ENCODE measurements around the gene SOCS2.
A peak's percentile ranks its signal among the peaks of the same experiment; 100 is the strongest.

Gene SOCS2

DNA sequence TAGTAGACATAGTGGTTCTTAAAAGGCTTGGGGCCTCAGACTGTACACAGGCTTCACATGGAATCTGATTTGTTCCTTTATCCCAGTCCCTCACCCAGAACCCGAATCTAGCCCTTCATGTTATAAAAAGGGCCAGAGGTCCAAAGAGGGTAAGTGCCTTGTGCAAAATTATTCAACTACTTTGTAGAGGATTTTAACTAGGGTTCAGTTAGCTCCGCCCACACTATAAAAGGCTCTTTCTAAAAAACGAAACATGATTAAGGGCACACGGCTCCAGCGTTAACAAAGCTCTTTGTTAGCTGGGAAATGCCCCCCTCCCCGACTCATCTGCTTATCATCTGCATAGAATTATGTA is 3.2 kb upstream of the SOCS2 start:
- TF ChIP-seq, protein P1, sequence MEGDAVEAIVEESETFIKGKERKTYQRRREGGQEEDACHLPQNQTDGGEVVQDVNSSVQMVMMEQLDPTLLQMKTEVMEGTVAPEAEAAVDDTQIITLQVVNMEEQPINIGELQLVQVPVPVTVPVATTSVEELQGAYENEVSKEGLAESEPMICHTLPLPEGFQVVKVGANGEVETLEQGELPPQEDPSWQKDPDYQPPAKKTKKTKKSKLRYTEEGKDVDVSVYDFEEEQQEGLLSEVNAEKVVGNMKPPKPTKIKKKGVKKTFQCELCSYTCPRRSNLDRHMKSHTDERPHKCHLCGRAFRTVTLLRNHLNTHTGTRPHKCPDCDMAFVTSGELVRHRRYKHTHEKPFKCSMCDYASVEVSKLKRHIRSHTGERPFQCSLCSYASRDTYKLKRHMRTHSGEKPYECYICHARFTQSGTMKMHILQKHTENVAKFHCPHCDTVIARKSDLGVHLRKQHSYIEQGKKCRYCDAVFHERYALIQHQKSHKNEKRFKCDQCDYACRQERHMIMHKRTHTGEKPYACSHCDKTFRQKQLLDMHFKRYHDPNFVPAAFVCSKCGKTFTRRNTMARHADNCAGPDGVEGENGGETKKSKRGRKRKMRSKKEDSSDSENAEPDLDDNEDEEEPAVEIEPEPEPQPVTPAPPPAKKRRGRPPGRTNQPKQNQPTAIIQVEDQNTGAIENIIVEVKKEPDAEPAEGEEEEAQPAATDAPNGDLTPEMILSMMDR (IDR thresholded peaks at IDR 0.05; ENCODE audit: low read length, missing control alignments) = no peak
- peak overlapping the region; percentile 71 for H3K4me3 ChIP-seq (replicated peaks; ENCODE audit: low read depth, low read length)
- DNase-seq (ENCODE audit: low read depth) = peak; percentile 13

DNA sequence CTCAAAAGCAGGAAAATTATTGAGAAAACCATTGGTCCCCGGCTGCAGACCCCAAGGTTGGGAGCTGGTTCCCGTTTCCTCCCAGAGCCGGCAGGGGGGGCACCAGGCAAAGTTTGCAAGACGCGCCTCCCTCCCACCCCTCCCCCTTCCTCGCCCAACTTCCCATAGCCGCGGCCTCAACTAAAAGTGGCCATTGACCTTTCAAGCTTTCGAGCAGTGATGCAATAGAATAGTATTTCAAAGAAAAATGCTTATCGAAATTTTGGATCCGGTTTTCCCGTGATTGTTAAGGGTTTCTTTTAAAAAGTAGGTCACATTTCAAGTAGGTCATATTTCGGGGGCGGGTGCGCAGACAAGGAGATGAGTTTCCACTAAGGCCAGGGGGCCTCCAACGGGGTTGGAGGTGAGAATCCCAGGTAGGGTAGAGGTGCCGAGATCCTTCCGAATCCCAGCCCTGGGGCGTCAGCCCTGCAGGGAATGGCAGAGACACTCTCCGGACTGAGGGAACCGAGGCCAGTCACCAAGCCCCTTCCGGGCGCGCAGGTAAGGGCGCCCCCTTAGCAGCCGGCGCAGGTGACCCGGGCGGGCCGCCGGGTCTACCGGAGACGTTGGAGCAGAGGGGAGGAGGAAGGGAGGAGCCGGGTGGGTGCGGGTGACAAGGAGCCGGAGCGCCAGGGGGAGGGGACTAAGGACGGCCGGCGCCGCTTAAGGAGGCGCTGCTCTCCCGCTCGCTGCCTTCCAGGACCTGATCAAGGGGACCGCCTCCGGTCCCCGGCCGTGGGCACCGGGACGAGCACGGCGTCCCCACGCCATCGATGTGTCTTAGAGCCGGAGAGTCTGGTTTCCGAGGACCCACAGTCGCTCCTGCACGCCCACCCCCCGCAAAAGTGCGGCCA is 2.6 kb upstream of the SOCS2 start:
- TF ChIP-seq, protein P1 (IDR thresholded peaks at IDR 0.05; ENCODE audit: low read length, missing control alignments) = peak; percentile 73
- DNase-seq (ENCODE audit: low read depth) = peak; percentile 89
- H3K4me3 ChIP-seq (replicated peaks; ENCODE audit: low read depth, low read length) = peak overlapping the region; percentile 71

DNA sequence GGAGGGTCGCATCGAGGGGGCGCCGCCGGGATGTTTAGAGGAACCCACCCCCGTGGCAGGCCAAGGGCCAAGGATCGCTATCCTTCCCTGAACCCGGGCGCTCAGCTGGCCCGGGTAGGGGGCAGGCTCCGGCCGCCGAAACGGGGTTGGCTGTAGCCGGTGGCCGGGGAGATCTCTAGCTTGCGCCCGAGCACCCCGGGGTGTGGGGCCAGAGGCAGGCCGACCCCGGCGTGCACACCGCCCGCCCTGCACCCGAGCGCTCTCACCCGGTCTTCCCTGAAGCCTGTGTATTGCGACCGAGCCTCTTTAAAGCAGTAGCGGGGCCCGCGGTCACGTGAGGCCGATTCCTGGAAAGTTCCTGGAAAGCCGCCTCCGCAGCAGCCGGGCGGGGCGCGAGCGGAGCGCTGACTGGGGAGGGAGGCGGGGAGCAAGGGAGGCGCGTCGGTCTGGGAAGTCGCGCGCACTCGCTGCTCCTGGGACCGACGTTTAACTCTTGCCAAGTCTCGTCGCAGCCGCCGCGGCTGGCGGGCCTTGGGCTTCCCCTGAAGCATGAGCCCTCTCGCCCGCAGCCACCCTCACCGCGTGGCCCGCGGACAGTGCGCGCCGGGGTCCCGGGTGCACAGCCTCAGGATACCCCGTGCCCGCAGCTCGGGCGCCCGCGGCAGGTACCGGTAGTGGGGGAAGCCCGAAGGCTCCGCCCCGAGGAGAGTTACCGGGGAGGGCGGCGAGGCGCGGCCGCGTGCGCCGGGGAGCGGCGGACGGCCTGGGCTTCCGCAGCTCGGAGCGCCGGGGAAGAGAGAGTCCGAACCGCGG is 1.7 kb upstream of the SOCS2 start:
- peak overlapping the region; percentile 71 for H3K4me3 ChIP-seq (replicated peaks; ENCODE audit: low read depth, low read length)
- peak; percentile 94 for DNase-seq (ENCODE audit: low read depth)
- TF ChIP-seq, protein P1 (IDR thresholded peaks at IDR 0.05; ENCODE audit: low read length, missing control alignments) = no peak

DNA sequence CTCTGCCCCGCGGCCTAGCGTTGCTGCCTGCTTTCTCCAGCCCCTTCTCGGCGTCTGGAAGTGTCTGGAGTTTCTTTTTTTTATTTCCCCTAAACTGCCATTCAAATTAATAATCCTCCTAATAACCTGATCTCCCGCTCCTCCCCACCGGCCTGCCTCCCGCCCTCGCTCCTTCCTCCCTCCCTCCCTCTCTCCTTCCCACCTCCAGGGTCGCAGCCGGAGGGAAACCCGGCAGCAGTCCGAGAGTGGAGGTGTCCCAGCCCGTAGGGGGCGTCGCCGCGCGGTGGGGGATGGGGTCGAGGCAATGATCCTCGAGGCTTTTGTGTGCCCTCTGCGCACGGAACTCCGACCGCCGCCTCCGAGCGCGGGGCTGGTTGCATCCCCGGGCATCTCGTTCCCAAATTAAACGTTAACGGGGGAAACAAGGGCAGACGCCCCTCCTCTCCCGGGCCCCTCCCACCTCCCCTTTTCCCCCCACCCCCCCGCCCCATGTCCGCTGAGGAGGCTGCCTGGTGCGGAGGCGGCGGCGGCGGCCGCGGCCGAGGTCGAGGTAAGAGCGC is 1.0 kb upstream of the SOCS2 start:
- TF ChIP-seq, protein P1 (IDR thresholded peaks at IDR 0.05; ENCODE audit: low read length, missing control alignments) = peak; percentile 17
- peak; percentile 32 for DNase-seq (ENCODE audit: low read depth)

DNA sequence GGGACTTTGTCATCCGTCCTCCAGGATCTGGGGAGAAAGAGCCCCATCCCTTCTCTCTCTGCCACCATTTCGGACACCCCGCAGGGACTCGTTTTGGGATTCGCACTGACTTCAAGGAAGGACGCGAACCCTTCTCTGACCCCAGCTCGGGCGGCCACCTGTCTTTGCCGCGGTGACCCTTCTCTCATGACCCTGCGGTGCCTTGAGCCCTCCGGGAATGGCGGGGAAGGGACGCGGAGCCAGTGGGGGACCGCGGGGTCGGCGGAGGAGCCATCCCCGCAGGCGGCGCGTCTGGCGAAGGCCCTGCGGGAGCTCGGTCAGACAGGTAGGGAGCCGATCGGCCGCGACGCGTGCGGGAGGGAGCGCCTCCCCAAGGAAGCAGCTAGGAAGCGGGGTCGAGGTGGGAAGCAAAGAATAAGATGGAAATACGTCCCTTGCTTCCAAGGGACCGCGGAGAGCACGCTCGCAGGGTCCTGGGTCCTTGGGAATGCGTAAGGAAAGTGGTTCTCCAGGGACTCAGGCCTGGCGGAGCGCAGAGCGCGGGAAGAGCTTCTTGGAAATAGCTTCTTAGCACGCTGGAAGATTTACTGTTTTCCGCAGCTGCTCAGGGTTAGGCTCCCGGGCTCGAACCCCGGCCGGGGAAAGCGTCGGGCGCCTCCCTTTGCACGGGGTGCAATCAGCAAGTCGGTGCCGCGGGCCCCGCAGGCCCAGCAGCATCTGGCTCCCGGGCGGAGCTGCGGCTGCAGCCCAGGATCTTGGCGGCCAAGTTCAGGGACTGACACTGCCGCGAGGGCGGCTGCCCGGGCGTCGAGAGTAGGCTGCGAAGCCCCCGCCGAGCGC is 457 bp downstream of the SOCS2 start:
- peak; percentile 21 for DNase-seq (ENCODE audit: low read depth)
- TF ChIP-seq, protein P1 (IDR thresholded peaks at IDR 0.05; ENCODE audit: low read length, missing control alignments) = no peak
- H3K4me3 ChIP-seq (replicated peaks; ENCODE audit: low read depth, low read length) = peak overlapping the region; percentile 48

More for the DNA sequence above, 1.0 kb upstream of the SOCS2 start:
- peak overlapping the region; percentile 71 for H3K4me3 ChIP-seq (replicated peaks; ENCODE audit: low read depth, low read length)

DNA sequence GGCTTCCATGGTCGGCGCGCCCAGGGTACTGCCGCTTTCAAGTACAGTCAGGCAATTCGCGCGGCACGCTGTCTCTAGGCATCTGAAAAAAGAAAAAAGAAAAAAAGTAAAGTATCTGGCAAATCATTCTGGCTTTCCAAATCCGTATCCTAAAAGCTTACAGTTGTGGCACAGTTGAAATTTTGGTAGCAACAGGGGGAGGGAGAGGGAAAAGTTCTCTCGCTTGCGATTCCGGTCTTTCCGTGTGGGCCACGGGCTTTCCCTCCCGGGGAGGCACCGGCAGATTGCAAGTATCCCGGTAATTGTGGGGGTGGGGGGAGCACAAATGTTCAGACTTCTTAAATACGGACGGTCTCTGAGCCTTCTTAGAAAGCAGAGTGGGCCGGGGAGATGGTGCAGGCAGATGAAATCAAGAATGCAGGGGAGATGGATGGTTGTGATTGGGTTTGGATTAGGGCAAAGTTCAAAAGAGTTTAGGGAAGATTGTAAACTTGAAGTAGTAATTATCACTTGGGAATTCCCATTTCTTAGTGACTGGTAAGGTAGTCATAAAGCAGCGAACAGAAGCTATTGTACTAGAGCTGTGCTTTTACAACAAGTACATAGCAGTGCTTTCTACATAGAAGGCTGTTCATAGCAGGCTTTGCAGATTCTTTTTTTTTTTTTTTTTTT is 1.2 kb downstream of the SOCS2 start:
- peak overlapping the region; percentile 48 for H3K4me3 ChIP-seq (replicated peaks; ENCODE audit: low read depth, low read length)
- TF ChIP-seq, protein P1 (IDR thresholded peaks at IDR 0.05; ENCODE audit: low read length, missing control alignments) = no peak
- DNase-seq (ENCODE audit: low read depth) = no peak

Measured in fibroblast of pulmonary artery (primary cell).